ENCODE results near the gene TRIM72. TPM values are rescaled to one million over a fixed set of nuclear protein-coding genes. Genes with fewer than 3 reads are reported as not detected.

The TRIM72 gene
- total and polyA plus RNA-seq, 2 of the 8 experiments (the other 6 are each of a cell fraction or from before 2014, with no cell fraction given): 0.57 to 2.1 TPM

DNA sequence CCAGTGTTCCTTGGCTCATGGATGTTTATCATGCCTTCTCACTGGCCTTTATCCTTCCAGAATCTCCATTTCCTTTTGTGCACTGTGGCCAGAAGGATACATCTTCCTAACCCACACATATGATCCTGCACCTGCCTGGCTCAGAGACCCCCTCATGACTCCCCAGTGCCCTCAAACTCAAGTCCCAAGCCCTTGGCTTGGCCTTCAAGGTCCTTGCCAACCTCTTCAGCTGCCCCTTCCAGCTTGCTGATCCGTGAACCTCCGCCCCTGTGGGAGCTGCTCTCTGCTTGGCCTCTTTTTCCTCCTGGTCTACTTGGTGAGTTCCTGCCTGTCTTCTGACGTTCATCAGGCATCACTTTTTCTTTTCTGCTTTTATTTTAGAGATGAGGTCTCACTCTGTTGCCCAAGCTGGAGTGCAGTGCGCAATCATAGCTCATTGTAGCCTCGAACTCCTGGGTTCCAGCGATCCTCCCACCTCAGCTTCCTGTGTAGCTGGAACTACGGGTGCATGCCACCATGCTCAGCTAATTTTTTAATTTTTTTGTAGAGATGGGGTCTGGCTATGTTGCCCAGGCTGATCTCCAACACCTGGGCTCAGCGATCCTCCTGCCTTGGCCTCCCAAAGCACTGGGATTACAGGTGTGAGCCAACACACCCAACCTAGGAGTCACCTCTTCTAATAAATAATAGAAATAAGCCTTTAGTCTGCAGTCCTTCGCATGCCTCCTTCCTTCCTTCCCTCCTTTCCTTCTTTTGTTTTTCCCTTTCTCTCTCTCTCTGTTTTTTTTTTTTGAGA lies 8.8 kb upstream of the TRIM72 start (continued):
- no peak for TF ChIP-seq TCF12 (IDR thresholded peaks at IDR 0.05; ENCODE audit: low read depth, low read length)

Measured in H1 (cell line).